ENCODE measurements around the gene RPP40. TPM values are rescaled to one million over a fixed set of nuclear protein-coding genes. Genes with fewer than 3 reads are reported as not detected.

Gene RPP40
- total and polyA plus RNA-seq, 2 of the 8 experiments (the other 6 are each of a cell fraction or from before 2014, with no cell fraction given): 7.0 to 15.7 TPM

- TF ChIP-seq EP300 (IDR thresholded peaks at IDR 0.05; ENCODE audit: borderline replicate concordance in 1 of 2, low read depth in 2 of 2, low read length in 2 of 2): no peak
- TF ChIP-seq CTCF (IDR thresholded peaks at IDR 0.05; ENCODE audit: control extremely low read depth in 1 of 3, insufficient read depth in 1 of 3, low read depth in 1 of 3, low read length in 3 of 3): no peak
These were observed 25.8 kb upstream of the RPP40 start (continued) for GRCh38 chr6:5029609-5030008.
